WTC11 (cell line): ENCODE data around the gene PRXL2B.

Source experiments
- ATF3 ChIP-seq: sonication (generic); formaldehyde crosslinking; conservative IDR thresholded peaks from 2 replicates; pipeline ENCODE4 v1.8.1; 2022; ENCODE audit warnings: mild to moderate bottlenecking, missing genetic modification reagents
- CTCF ChIP-seq: fragments of 200-600 bp; IDR thresholded peaks from 2 replicates; pipeline ENCODE4 v1.8.0; 2022; ENCODE audit warnings: antibody characterized with exemption
- E2F1 ChIP-seq: sonication (generic); formaldehyde crosslinking; IDR thresholded peaks from 2 replicates; pipeline ENCODE4 v1.8.0; 2022; ENCODE audit warnings: mild to moderate bottlenecking, missing genetic modification reagents
- E2F4 ChIP-seq: sonication (generic); formaldehyde crosslinking; IDR thresholded peaks from 2 replicates; pipeline ENCODE4 v1.8.1; 2022; ENCODE audit warnings: low read depth, mild to moderate bottlenecking, moderate library complexity, missing genetic modification reagents, borderline replicate concordance
- HMGXB4 ChIP-seq: sonication (generic); formaldehyde crosslinking; IDR thresholded peaks from 2 replicates; pipeline ENCODE4 v1.8.1; 2023; ENCODE audit warnings: mild to moderate bottlenecking, moderate library complexity, missing genetic modification reagents
- MAX ChIP-seq: sonication (generic); formaldehyde crosslinking; IDR thresholded peaks from 2 replicates; pipeline ENCODE4 v1.8.0; 2022; ENCODE audit warnings: mild to moderate bottlenecking, missing genetic modification reagents
- MLX ChIP-seq: sonication (generic); formaldehyde crosslinking; IDR thresholded peaks from 2 replicates; pipeline ENCODE4 v1.8.1; 2023; ENCODE audit warnings: mild to moderate bottlenecking, missing genetic modification reagents, moderate library complexity
- NFE2L1 ChIP-seq: sonication (generic); formaldehyde crosslinking; IDR thresholded peaks from 2 replicates; pipeline ENCODE4 v1.8.1; 2023; ENCODE audit warnings: missing genetic modification reagents
- PRDM15 ChIP-seq: sonication (generic); formaldehyde crosslinking; IDR thresholded peaks from 2 replicates; pipeline ENCODE4 v1.8.0; 2022; ENCODE audit warnings: missing genetic modification reagents
- SMAD4 ChIP-seq: sonication (generic); formaldehyde crosslinking; IDR thresholded peaks from 2 replicates; pipeline ENCODE4 v1.8.0; 2022; ENCODE audit warnings: mild to moderate bottlenecking, missing genetic modification reagents
- STAT6 ChIP-seq: sonication (generic); formaldehyde crosslinking; conservative IDR thresholded peaks from 2 replicates; pipeline ENCODE4 v1.8.1; 2023; ENCODE audit warnings: mild to moderate bottlenecking, low read depth, missing genetic modification reagents, moderate library complexity
- TCF7 ChIP-seq: sonication (generic); formaldehyde crosslinking; IDR thresholded peaks from 2 replicates; pipeline ENCODE4 v1.8.0; 2022; ENCODE audit warnings: mild to moderate bottlenecking, low read depth, missing genetic modification reagents, moderate library complexity
- ZBTB43 ChIP-seq: sonication (generic); formaldehyde crosslinking; IDR thresholded peaks from 2 replicates; pipeline ENCODE4 v1.8.1; 2023; ENCODE audit warnings: mild to moderate bottlenecking, missing genetic modification reagents
- ZNF512 ChIP-seq: sonication (generic); formaldehyde crosslinking; IDR thresholded peaks from 2 replicates; pipeline ENCODE4 v1.8.1; 2022; ENCODE audit warnings: missing genetic modification reagents, borderline replicate concordance

- TF ChIP-seq SMAD4 (CRISPR knock-in tag) (no peak), STAT6 (CRISPR knock-in tag) (no peak), ZBTB43 (CRISPR knock-in tag) (no peak), CTCF (no peak), PRDM15 (CRISPR knock-in tag) (no peak), E2F4 (no peak), E2F1 (CRISPR knock-in tag) (no peak), HMGXB4 (CRISPR knock-in tag) (no peak), MLX (CRISPR knock-in tag) (no peak), MAX (no peak), ATF3 (no peak), ZNF512 (no peak), TCF7 (CRISPR knock-in tag) (no peak), NFE2L1 (CRISPR knock-in tag) (no peak)
Observed at GRCh38 chr1:2606396-2606880, 19.9 kb downstream of the PRXL2B start.
